IMR-90 (cell line): Measurements from ENCODE around the gene ELANE. TPM values are rescaled to one million over a fixed set of nuclear protein-coding genes. Genes with fewer than 3 reads are reported as not detected.

Experiments used
- ATAC-seq: fragments of 200-7000 bp; cut with Tn5 transposase; 2 replicates; pipeline ENCODE4 v1.9.1; 2020; ENCODE audit warnings: low read depth, mild to moderate bottlenecking, moderate library complexity
- BruUV-seq: library from RNA; stranded (reverse); fragments of 400-500 nt; replicated peaks from 2 replicates; lab custom pipeline; 2021; lab: Mats Ljungman, UMichigan
- CTCF ChIA-PET: fragments of 300-600 bp; formaldehyde crosslinking; extraction: SDS; loops from one replicate; lab custom pipeline; 2021; ENCODE audit warnings: antibody characterized with exemption; lab: Yijun Ruan, JAX
- POLR2A ChIA-PET: fragments of 300-600 bp; sonication (Branson Sonifier 250); formaldehyde crosslinking; loops from one replicate; lab custom pipeline; 2022; ENCODE audit warnings: antibody characterized with exemption; ENCODE audit not compliant: unreplicated experiment; lab: Charles Lee
- DNase-seq: peaks from one replicate; pipeline ENCODE4 v3.0.0; 2013
- H2AFZ ChIP-seq: replicated peaks from 2 replicates; pipeline ENCODE3; 2013; ENCODE audit warnings: low read length, mild to moderate bottlenecking; ENCODE audit not compliant: poor library complexity
- H2AK5ac ChIP-seq: 2 replicates; pipeline ENCODE4 v1.6.1; 2013; ENCODE audit warnings: low read depth, low read length, inconsistent platforms
- H2AK9ac ChIP-seq: replicated peaks from 2 replicates; pipeline ENCODE3; 2013; ENCODE audit warnings: mild to moderate bottlenecking, low read depth, low read length, moderate library complexity; ENCODE audit not compliant: poor library complexity
- H2BK120ac ChIP-seq: 2 replicates; pipeline ENCODE4 v1.6.1; 2013; ENCODE audit warnings: low read depth, low read length, inconsistent platforms
- H2BK15ac ChIP-seq: 3 replicates; pipeline ENCODE4 v1.6.1; 2013; ENCODE audit warnings: low read depth, low read length, inconsistent platforms
- H2BK20ac ChIP-seq: 2 replicates; pipeline ENCODE4 v1.6.1; 2013; ENCODE audit warnings: low read depth, mild to moderate bottlenecking, inconsistent platforms, low read length, moderate library complexity
- H2BK5ac ChIP-seq: 2 replicates; pipeline ENCODE4 v1.6.1; 2013; ENCODE audit warnings: mild to moderate bottlenecking, low read depth, low read length, inconsistent platforms; ENCODE audit not compliant: poor library complexity, severe bottlenecking
- H3K14ac ChIP-seq: replicated peaks from 2 replicates; pipeline ENCODE4 v1.6.1; 2013; ENCODE audit warnings: low read depth, low read length, inconsistent platforms
- H3K18ac ChIP-seq: 2 replicates; pipeline ENCODE4 v1.6.1; 2013; ENCODE audit warnings: low read depth, low read length, control low read depth
- H3K23ac ChIP-seq: 2 replicates; pipeline ENCODE4 v1.6.1; 2013; ENCODE audit warnings: low read depth, low read length, inconsistent platforms
- H3K27ac ChIP-seq: 2 replicates; pipeline ENCODE4 v1.5.1; 2013; ENCODE audit warnings: mild to moderate bottlenecking, control low read depth, low read length; ENCODE audit not compliant: insufficient read depth
- H3K27me3 ChIP-seq: 2 replicates; pipeline ENCODE4 v1.6.1; 2013; ENCODE audit warnings: low read length; ENCODE audit not compliant: control insufficient read depth, insufficient read depth
- H3K36me3 ChIP-seq: 2 replicates; pipeline ENCODE4 v1.6.1; 2013; ENCODE audit warnings: low read length, mixed read lengths; ENCODE audit not compliant: control insufficient read depth, insufficient read depth
- H3K4ac ChIP-seq: 2 replicates; pipeline ENCODE4 v1.6.1; 2013; ENCODE audit warnings: low read depth, low read length, inconsistent platforms
- H3K4me1 ChIP-seq: 2 replicates; pipeline ENCODE4 v1.6.1; 2013; ENCODE audit warnings: low read length, mixed read lengths; ENCODE audit not compliant: control insufficient read depth, insufficient read depth
- H3K4me2 ChIP-seq: 2 replicates; pipeline ENCODE4 v1.6.1; 2013; ENCODE audit warnings: low read depth, mild to moderate bottlenecking, control low read depth, low read length, moderate library complexity
- H3K4me3 ChIP-seq: 2 replicates; pipeline ENCODE4 v1.5.1; 2013; ENCODE audit warnings: low read depth, mild to moderate bottlenecking, control low read depth, low read length, moderate library complexity; ENCODE audit not compliant: insufficient read depth
- H3K56ac ChIP-seq: 2 replicates; pipeline ENCODE4 v1.6.1; 2013; ENCODE audit warnings: low read length, inconsistent platforms; ENCODE audit not compliant: insufficient read depth; ENCODE audit errors: extremely low read depth
- H3K79me1 ChIP-seq, 2 experiments: 2 replicates each; pipeline ENCODE4 v1.6.1; 2013; ENCODE audit warnings: low read length in 2 of 2, inconsistent platforms in 1 of 2, low read depth in 1 of 2
- H3K9ac ChIP-seq: 2 replicates; pipeline ENCODE4 v1.6.1; 2013; ENCODE audit warnings: low read depth, low read length, control low read depth
- H3K9me1 ChIP-seq: 2 replicates; pipeline ENCODE4 v1.6.1; 2013; ENCODE audit warnings: low read length, inconsistent platforms; ENCODE audit not compliant: insufficient read depth
- H3K9me3 ChIP-seq: 2 replicates; pipeline ENCODE4 v1.6.1; 2013; ENCODE audit warnings: low read length; ENCODE audit not compliant: control insufficient read depth, insufficient read depth
- H4K20me1 ChIP-seq: 2 replicates; pipeline ENCODE4 v1.6.1; 2013; ENCODE audit warnings: low read length, inconsistent platforms; ENCODE audit not compliant: insufficient read depth
- H4K5ac ChIP-seq: 2 replicates; pipeline ENCODE4 v1.6.1; 2013; ENCODE audit warnings: mild to moderate bottlenecking, low read depth, low read length, control low read depth
- H4K8ac ChIP-seq, 2 experiments: 2 replicates each; pipeline ENCODE4 v1.6.1; 2013; ENCODE audit warnings: low read depth in 2 of 2, low read length in 2 of 2, control low read depth in 1 of 2, inconsistent platforms in 1 of 2
- H4K91ac ChIP-seq: 2 replicates; pipeline ENCODE4 v1.6.1; 2013; ENCODE audit warnings: low read depth, low read length, inconsistent platforms; ENCODE audit not compliant: insufficient read depth
- CHD1 ChIP-seq: IDR thresholded peaks from 2 replicates; pipeline ENCODE4 v1.6.1; 2012; ENCODE audit warnings: low read depth, low read length, improper control_type of control experiment
- FOS ChIP-seq: fragments of 150-350 bp; IDR thresholded peaks from 2 replicates; pipeline ENCODE4 v1.6.1; 2016; ENCODE audit warnings: low read depth, low read length
- WGBS, 2 experiments: methylation state at CpG; one replicate each; pipeline versions ENCODE4 v1.1.5 to v1.1.7; 2013; ENCODE audit warnings: missing lambda C conversion rate in 2 of 2; ENCODE audit not compliant: insufficient read length in 1 of 2; ENCODE audit errors: extremely low coverage in 2 of 2; 5-methylcytosine and 5-hydroxymethylcytosine counted together
- dilution Hi-C: fragments of 300-500 bp; cut with HindIII; formaldehyde crosslinking; loops from one replicate; pipeline ENCODE4 v1.14.3; 2018; ENCODE audit warnings: low sequenced_read_pairs; ENCODE audit not compliant: unreplicated experiment
- in situ Hi-C: fragments of 300-500 bp; cut with MboI; formaldehyde crosslinking; loops from 3 replicates; pipeline ENCODE4 v1.14.3; 2019; ENCODE audit warnings: low sequenced_read_pairs, inconsistent platforms, mixed read lengths
- intact Hi-C: fragments of 100-400 bp; cut with micrococcal nuclease; formaldehyde crosslinking; loops from 2 replicates; pipeline ENCODE4 v1.10.0; 2022
- polyA plus RNA-seq, 3 experiments: library from polyadenylated mRNA; depleted of rRNA; stranded (reverse); fragments of >200 nt; gene quantifications; 2 replicates each; pipeline ENCODE4 v1.2.3, GENCODE V29; 2012; ENCODE audit warnings: low replicate concordance in 1 of 3
- total RNA-seq: library from RNA; depleted of rRNA; stranded (reverse); fragments of >200 nt; gene quantifications from 2 replicates; pipeline ENCODE4 v1.2.3, GENCODE V29; 2012

The ELANE gene
- total and polyA plus RNA-seq, 2 of the 4 experiments (the other 2 are of a cell fraction), result 0.27 TPM; not detected in 1

DNA sequence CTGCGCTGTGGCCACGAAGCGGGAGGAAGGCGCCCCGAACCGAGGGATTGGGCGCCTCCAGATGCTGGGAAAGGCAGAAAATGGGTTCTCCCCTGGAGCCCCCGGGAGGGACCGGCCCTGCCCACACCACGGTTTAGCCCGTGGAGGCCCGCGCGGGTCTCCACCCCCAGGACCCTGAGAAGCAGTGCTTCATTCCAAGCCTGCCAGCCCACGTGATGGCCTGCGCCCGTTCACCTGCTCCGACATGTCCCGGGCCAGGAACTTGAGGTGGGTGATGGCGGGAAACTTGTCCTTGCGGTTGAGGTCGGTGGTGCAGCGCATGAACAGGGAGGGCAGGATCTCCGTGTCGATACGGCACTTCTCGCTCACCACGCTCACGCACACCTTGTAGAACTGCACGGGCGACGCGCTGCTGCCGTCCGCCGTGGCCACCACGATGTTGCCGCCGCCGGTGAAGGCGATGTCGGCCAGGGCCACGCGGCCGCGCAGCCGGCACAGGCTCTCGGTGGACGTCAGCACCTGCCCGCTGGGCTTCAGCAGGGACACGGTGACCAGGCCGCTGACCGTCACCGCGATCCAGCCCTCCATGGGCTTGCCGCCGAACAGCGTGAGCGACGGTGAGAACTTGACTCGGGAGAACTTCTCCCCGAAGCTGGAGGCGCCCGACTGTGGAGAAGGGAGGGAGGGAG lies 33.6 kb downstream of the ELANE start:
- dilution Hi-C loops, result no loop called here

More for the DNA sequence above, 33.6 kb downstream of the ELANE start:
- Histone ChIP-seq H3K18ac (no peak overlapping the region), H3K4me2 (no peak overlapping the region), H2AK9ac (no peak overlapping the region), H2BK5ac (no peak overlapping the region), H3K23ac (no peak overlapping the region), H3K36me3 (peaks cover 84% of the 10 kb centered on the region), H3K4ac (no peak overlapping the region), H3K4me1 (no peaks in the 10 kb centered on the region), H4K20me1 (peaks cover 3% of the 10 kb centered on the region; the same call in 1 of the 2 replicates), H2AK5ac (no peak overlapping the region), H3K79me1 (peaks cover 12 to 33% of the 10 kb centered on the region in 2 experiments; a peak in 3 of 4 replicates), H3K9me1 (no peaks in the 10 kb centered on the region), H3K4me3 (no peak overlapping the region), H3K27ac (no peak overlapping the region), H4K91ac (no peak overlapping the region), H2BK15ac (no peak overlapping the region), H2BK120ac (no peak overlapping the region), H3K56ac (no peak overlapping the region), H2AFZ (no peak overlapping the region), H3K27me3 (no peaks in the 10 kb centered on the region), H3K14ac (no peak overlapping the region), H4K8ac (no peak overlapping the region), H3K9me3 (no peaks in the 10 kb centered on the region), H4K5ac (no peak overlapping the region), H3K9ac (no peak overlapping the region), H2BK20ac (no peak overlapping the region)
- 97% methylated on average over 38 of the region's 64 CpGs; no CpG with 5 or more reads in 1 of the 2 experiments for WGBS, 2 experiments
- ChIA-PET POLR2A (no interaction called here), CTCF (no interaction called here)
- BruUV-seq, result no TSS peak
- no peak for DNase-seq
- TF ChIP-seq FOS, result no peak
- no peak for TF ChIP-seq CHD1
- in situ Hi-C loops, result no loop called here
- ATAC-seq, result no peak
- intact Hi-C loops, result no loop called here
